Mesothelial cell of epicardium (in vitro differentiated cells): ENCODE results near the gene SPPL3. TPM values are rescaled to one million over a fixed set of nuclear protein-coding genes. Genes with fewer than 3 reads are reported as not detected.

ENCODE experiments used
- DNase-seq, 2 experiments: peaks; one replicate each; pipeline ENCODE4 v3.0.0; 2021; ENCODE audit warnings: low spot score in 2 of 2; ENCODE audit not compliant: unreplicated experiment in 2 of 2
- H3K27ac Mint-ChIP-seq: 2 replicates; pipeline ENCODE4 v1.8.0; 2021; ENCODE audit warnings: mixed read lengths
- H3K27me3 Mint-ChIP-seq: 2 replicates; pipeline ENCODE4 v1.8.0; 2021; ENCODE audit warnings: low read depth, mixed read lengths
- H3K36me3 Mint-ChIP-seq: 2 replicates; pipeline ENCODE4 v1.8.0; 2021; ENCODE audit warnings: mixed read lengths
- H3K4me1 Mint-ChIP-seq: 2 replicates; pipeline ENCODE4 v1.8.0; 2021; ENCODE audit warnings: mixed read lengths
- H3K4me3 Mint-ChIP-seq: 2 replicates; pipeline ENCODE4 v1.8.0; 2021; ENCODE audit warnings: mild to moderate bottlenecking, moderate library complexity, mixed read lengths
- H3K9me3 Mint-ChIP-seq: 2 replicates; pipeline ENCODE4 v1.8.0; 2021; ENCODE audit warnings: mixed read lengths
- total RNA-seq: library from RNA; stranded (reverse); gene quantifications from 3 replicates; pipeline ENCODE4 v1.2.1, GENCODE V29; 2021
- TF ChIP-seq, protein P1 (sequence below): fragments of 200-600 bp; sonication (generic); IDR thresholded peaks from one replicate; pipeline ENCODE4 v1.5.0; 2021; ENCODE audit warnings: antibody characterized with exemption; ENCODE audit not compliant: unreplicated experiment

The SPPL3 gene
- total RNA-seq, 1 donor from 2014 or later = 79.8 TPM

DNA sequence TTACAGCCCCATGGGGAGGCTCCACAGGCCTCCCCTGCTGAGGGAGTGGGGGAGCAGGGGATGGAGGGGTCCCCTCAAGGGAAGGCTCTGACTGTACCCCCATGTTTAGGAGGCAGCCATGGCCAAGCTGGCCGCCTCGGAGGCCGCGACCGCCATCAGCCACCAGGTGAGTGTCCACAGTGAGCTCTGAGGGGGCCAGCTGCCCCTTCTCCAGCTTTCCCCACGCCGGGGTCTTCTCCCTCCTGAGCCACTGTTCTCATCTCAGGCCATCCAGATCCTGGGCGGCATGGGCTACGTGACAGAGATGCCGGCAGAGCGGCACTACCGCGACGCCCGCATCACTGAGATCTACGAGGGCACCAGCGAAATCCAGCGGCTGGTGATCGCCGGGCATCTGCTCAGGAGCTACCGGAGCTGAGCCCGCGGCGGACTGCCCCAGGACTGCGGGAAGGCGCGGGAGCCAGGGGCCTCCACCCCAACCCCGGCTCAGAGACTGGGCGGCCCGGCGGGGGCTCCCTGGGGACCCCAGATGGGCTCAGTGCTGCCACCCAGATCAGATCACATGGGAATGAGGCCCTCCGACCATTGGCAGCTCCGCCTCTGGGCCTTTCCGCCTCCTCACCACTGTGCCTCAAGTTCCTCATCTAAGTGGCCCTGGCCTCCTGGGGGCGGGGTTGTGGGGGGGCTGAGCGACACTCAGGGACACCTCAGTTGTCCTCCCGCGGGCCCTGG, 165.0 kb downstream of the SPPL3 start:
- no peak for DNase-seq
- TF ChIP-seq, protein P1, sequence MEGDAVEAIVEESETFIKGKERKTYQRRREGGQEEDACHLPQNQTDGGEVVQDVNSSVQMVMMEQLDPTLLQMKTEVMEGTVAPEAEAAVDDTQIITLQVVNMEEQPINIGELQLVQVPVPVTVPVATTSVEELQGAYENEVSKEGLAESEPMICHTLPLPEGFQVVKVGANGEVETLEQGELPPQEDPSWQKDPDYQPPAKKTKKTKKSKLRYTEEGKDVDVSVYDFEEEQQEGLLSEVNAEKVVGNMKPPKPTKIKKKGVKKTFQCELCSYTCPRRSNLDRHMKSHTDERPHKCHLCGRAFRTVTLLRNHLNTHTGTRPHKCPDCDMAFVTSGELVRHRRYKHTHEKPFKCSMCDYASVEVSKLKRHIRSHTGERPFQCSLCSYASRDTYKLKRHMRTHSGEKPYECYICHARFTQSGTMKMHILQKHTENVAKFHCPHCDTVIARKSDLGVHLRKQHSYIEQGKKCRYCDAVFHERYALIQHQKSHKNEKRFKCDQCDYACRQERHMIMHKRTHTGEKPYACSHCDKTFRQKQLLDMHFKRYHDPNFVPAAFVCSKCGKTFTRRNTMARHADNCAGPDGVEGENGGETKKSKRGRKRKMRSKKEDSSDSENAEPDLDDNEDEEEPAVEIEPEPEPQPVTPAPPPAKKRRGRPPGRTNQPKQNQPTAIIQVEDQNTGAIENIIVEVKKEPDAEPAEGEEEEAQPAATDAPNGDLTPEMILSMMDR = no peak
- H3K9me3 Mint-ChIP-seq = no peaks in the 10 kb centered on the region
- no peak overlapping the region for H3K4me3 Mint-ChIP-seq
- H3K27ac Mint-ChIP-seq = no peak overlapping the region
- H3K27me3 Mint-ChIP-seq = no peaks in the 10 kb centered on the region
- H3K36me3 Mint-ChIP-seq = peaks cover 5% of the 10 kb centered on the region
- H3K4me1 Mint-ChIP-seq = no peaks in the 10 kb centered on the region

DNA sequence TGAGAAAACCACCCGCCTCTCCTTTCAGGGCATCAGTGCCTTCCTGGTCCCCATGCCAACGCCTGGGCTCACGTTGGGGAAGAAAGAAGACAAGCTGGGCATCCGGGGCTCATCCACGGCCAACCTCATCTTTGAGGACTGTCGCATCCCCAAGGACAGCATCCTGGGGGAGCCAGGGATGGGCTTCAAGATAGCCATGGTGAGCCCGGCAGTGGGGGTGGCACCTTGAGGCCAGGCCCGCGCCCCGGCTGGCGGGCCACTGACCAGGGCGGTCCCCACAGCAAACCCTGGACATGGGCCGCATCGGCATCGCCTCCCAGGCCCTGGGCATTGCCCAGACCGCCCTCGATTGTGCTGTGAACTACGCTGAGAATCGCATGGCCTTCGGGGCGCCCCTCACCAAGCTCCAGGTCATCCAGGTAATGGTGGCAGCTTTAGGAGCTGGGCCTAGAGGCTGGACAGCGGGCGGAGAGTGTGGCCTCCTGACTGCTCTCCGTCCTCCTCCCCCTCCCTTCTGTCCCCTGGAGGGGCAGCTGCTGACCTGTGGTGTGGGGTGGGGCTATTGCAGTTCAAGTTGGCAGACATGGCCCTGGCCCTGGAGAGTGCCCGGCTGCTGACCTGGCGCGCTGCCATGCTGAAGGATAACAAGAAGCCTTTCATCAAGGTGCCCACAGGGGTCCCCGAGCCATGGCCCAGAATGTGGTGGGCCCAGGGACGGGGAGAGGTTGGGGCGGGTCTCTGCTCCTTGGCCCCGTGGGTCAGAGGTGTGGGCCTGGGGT, 165.7 kb downstream of the SPPL3 start:
- Mint-ChIP-seq H3K27ac (no peak overlapping the region), H3K4me1 (no peaks in the 10 kb centered on the region), H3K36me3 (peaks cover 8% of the 10 kb centered on the region), H3K9me3 (no peaks in the 10 kb centered on the region), H3K4me3 (no peak overlapping the region), H3K27me3 (no peaks in the 10 kb centered on the region)
- TF ChIP-seq, protein P1 = no peak
- no peak for DNase-seq

DNA sequence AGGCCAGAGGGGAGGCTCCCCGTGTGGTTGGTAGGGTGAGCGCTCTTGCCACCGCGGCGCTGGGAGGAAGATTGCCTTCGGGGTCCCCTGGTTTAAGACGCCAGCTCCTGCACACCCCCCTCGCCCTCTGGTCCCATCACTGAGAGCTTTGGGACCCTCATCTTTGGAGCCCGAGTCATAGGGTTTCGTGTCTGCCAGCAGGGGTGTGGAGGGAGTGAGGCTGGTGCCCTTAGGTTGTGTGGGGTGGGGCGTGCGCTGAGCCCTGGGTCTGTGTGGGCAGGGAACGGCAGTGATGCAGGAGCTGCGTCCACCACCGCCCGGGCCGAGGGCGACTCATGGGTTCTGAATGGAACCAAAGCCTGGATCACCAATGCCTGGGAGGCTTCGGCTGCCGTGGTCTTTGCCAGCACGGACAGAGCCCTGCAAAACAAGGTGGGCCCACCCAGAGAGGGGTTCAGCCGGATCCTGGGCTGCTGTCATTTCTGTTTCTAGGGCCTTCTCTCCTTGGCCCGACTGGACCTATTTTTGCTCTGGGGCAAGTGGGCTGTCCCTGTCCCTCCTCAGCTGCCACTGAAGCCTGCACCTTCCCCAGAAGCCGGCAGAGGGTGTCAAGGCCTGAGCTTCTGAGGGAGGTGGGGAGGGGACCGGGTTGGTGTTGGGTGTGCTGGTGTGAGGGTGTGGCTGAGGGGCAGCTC, 166.5 kb downstream of the SPPL3 start:
- Mint-ChIP-seq H3K27me3 (no peaks in the 10 kb centered on the region), H3K36me3 (peaks cover 8% of the 10 kb centered on the region), H3K4me1 (no peaks in the 10 kb centered on the region), H3K27ac (no peak overlapping the region), H3K9me3 (no peaks in the 10 kb centered on the region), H3K4me3 (no peak overlapping the region)
- TF ChIP-seq, protein P1 = no peak
- no peak for DNase-seq

DNA sequence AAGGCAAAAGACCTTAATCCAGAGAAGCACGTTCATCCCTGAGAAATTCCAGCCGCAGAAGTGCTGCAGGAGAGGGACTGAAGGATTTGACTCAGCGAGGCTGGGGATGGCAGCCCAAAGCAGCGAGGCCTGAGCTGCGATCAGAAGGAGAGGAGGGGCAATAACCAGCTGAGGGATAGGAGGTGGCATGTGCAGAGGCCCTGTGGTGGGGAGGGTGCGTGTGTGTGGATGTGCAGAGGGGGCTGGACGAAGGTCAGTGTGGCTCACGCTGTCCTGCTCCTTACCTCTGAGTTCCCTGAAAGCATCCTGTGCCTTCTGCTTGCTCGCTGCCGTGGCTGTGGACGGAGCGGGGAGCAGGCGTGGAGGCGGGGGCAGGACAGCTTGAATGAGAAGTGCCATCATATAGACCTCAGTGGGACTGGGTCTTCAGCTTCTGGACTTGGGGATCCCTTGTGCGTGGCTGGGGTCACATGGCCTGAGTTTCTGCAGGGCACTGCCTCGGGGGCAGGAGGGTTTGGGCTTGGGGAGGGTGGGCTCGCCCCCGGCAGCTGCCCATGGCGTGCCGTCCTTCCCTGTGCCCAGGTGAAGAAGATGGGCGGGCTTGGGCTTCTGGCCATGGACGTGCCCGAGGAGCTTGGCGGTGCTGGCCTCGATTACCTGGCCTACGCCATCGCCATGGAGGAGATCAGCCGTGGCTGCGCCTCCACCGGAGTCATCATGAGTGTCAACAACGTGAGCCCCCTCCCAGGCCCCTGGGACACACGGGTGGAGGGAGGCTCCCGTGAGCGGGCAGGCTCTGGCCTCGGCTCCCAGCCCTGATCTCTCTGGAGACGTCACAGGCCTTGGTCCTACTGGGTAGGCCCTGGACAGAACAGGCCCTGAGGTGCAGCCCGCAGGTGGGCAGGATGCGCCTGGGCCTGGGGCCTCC, 167.5 kb downstream of the SPPL3 start:
- Mint-ChIP-seq H3K9me3 (no peaks in the 10 kb centered on the region), H3K36me3 (peaks cover 11% of the 10 kb centered on the region), H3K4me3 (no peak overlapping the region), H3K27ac (no peak overlapping the region), H3K27me3 (no peaks in the 10 kb centered on the region), H3K4me1 (no peaks in the 10 kb centered on the region)
- TF ChIP-seq, protein P1 = no peak
- DNase-seq = no peak

DNA sequence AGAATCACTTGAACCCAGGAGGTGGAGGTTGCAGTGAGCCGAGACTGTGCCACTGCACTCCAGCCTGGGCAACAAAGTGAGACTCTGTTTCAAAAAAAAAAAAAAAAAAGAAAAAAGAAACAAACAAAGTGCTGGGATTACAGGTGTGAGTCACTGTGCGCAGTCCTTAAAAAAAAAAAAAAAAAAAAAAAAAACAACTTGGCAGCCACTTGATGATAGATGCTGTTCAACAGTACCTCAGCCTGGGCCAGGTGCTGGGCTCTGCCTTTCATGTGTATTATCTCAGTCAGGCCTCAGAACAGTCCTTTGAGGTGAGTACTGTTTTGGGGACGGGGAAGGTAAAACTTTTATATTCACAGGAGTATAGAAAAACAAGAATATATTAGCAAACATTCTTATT, 169.0 kb downstream of the SPPL3 start:
- Mint-ChIP-seq H3K27me3 (no peaks in the 10 kb centered on the region), H3K4me3 (no peak overlapping the region), H3K9me3 (no peaks in the 10 kb centered on the region), H3K4me1 (no peaks in the 10 kb centered on the region), H3K27ac (no peak overlapping the region), H3K36me3 (peaks cover 16% of the 10 kb centered on the region)
- TF ChIP-seq, protein P1 = no peak
- no peak for DNase-seq
